IMR-90 (cell line): ENCODE data around the gene LRRC47.

Experiments
- BHLHE40 ChIP-seq: fragments of 150-350 bp; IDR thresholded peaks from 2 replicates; pipeline ENCODE4 v1.6.1; 2016; ENCODE audit warnings: mild to moderate bottlenecking, low read depth, low read length
- CEBPB ChIP-seq: IDR thresholded peaks from 2 replicates; pipeline ENCODE4 v1.6.1; 2012; ENCODE audit warnings: low read depth, low read length, improper control_type of control experiment
- CTCF ChIP-seq: conservative IDR thresholded peaks from 2 replicates; pipeline ENCODE4 v1.5.1; 2012; ENCODE audit warnings: mild to moderate bottlenecking, low read depth, low read length, improper control_type of control experiment
- ELK1 ChIP-seq: fragments of 150-350 bp; IDR thresholded peaks from 2 replicates; pipeline ENCODE4 v1.6.1; 2016; ENCODE audit warnings: low read depth, mild to moderate bottlenecking, low read length, moderate library complexity, borderline replicate concordance
- FOS ChIP-seq: fragments of 150-350 bp; IDR thresholded peaks from 2 replicates; pipeline ENCODE4 v1.6.1; 2016; ENCODE audit warnings: low read depth, low read length
- MAZ ChIP-seq: IDR thresholded peaks from 2 replicates; pipeline ENCODE4 v1.6.1; 2012; ENCODE audit warnings: low read depth, mild to moderate bottlenecking, low read length, improper control_type of control experiment, moderate library complexity, borderline replicate concordance
- MXI1 ChIP-seq: IDR thresholded peaks from 2 replicates; pipeline ENCODE4 v1.6.1; 2012; ENCODE audit warnings: low read depth, mild to moderate bottlenecking, low read length, moderate library complexity, borderline replicate concordance
- NFE2L2 ChIP-seq: fragments of 150-350 bp; IDR thresholded peaks from 2 replicates; pipeline ENCODE4 v1.6.1; 2016; ENCODE audit warnings: low read depth, mild to moderate bottlenecking, low read length
- POLR2A ChIP-seq: IDR thresholded peaks from 2 replicates; pipeline ENCODE4 v1.6.1; 2012; ENCODE audit warnings: mild to moderate bottlenecking, low read depth, low read length
- RAD21 ChIP-seq: IDR thresholded peaks from 2 replicates; pipeline ENCODE4 v1.6.1; 2012; ENCODE audit warnings: low read length, improper control_type of control experiment
- RCOR1 ChIP-seq: IDR thresholded peaks from 2 replicates; pipeline ENCODE4 v1.6.1; 2012; ENCODE audit warnings: mild to moderate bottlenecking, low read length, improper control_type of control experiment; ENCODE audit not compliant: insufficient replicate concordance
- RFX5 ChIP-seq: IDR thresholded peaks from 2 replicates; pipeline ENCODE4 v1.8.0; 2012; ENCODE audit warnings: low read depth, mild to moderate bottlenecking, low read length, moderate library complexity
- SMC3 ChIP-seq: fragments of 150-350 bp; IDR thresholded peaks from 2 replicates; pipeline ENCODE4 v1.6.1; 2016; ENCODE audit warnings: low read depth, mild to moderate bottlenecking, antibody characterized with exemption, low read length, moderate library complexity
- USF2 ChIP-seq: fragments of 150-350 bp; IDR thresholded peaks from 2 replicates; pipeline ENCODE4 v1.6.1; 2017; ENCODE audit warnings: mild to moderate bottlenecking, antibody characterized with exemption, low read length, low read depth

GRCh38 chr1:3738943-3739342 is 57.4 kb downstream of the LRRC47 start:
- TF ChIP-seq POLR2A (no peak), RAD21 (no peak), USF2 (no peak), CTCF (no peak), MAZ (no peak), FOS (no peak), SMC3 (no peak), MXI1 (no peak), NFE2L2 (no peak), CEBPB (no peak), BHLHE40 (no peak), RFX5 (no peak), RCOR1 (no peak), ELK1 (no peak)
